IMR-90 (cell line): ENCODE measurements around the gene ARHGAP28.

Experiments used
- BHLHE40 ChIP-seq: fragments of 150-350 bp; IDR thresholded peaks from 2 replicates; pipeline ENCODE4 v1.6.1; 2016; ENCODE audit warnings: mild to moderate bottlenecking, low read depth, low read length
- CEBPB ChIP-seq: IDR thresholded peaks from 2 replicates; pipeline ENCODE4 v1.6.1; 2012; ENCODE audit warnings: low read depth, low read length, improper control_type of control experiment
- MAFK ChIP-seq: IDR thresholded peaks from 2 replicates; pipeline ENCODE4 v1.6.1; 2012; ENCODE audit warnings: low read depth, low read length, improper control_type of control experiment
- MAZ ChIP-seq: IDR thresholded peaks from 2 replicates; pipeline ENCODE4 v1.6.1; 2012; ENCODE audit warnings: low read depth, mild to moderate bottlenecking, low read length, improper control_type of control experiment, moderate library complexity, borderline replicate concordance
- MXI1 ChIP-seq: IDR thresholded peaks from 2 replicates; pipeline ENCODE4 v1.6.1; 2012; ENCODE audit warnings: low read depth, mild to moderate bottlenecking, low read length, moderate library complexity, borderline replicate concordance
- NFE2L2 ChIP-seq: fragments of 150-350 bp; IDR thresholded peaks from 2 replicates; pipeline ENCODE4 v1.6.1; 2016; ENCODE audit warnings: low read depth, mild to moderate bottlenecking, low read length
- POLR2A ChIP-seq: IDR thresholded peaks from 2 replicates; pipeline ENCODE4 v1.6.1; 2012; ENCODE audit warnings: mild to moderate bottlenecking, low read depth, low read length
- RAD21 ChIP-seq: IDR thresholded peaks from 2 replicates; pipeline ENCODE4 v1.6.1; 2012; ENCODE audit warnings: low read length, improper control_type of control experiment
- RCOR1 ChIP-seq: IDR thresholded peaks from 2 replicates; pipeline ENCODE4 v1.6.1; 2012; ENCODE audit warnings: mild to moderate bottlenecking, low read length, improper control_type of control experiment; ENCODE audit not compliant: insufficient replicate concordance
- SMC3 ChIP-seq: fragments of 150-350 bp; IDR thresholded peaks from 2 replicates; pipeline ENCODE4 v1.6.1; 2016; ENCODE audit warnings: low read depth, mild to moderate bottlenecking, antibody characterized with exemption, low read length, moderate library complexity
- TF ChIP-seq, protein P1 (sequence below): conservative IDR thresholded peaks from 2 replicates; pipeline ENCODE4 v1.5.1; 2012; ENCODE audit warnings: mild to moderate bottlenecking, low read depth, low read length, improper control_type of control experiment
- TF ChIP-seq, protein P2 (sequence below): fragments of 150-350 bp; IDR thresholded peaks from 2 replicates; pipeline ENCODE4 v1.6.1; 2017; ENCODE audit warnings: mild to moderate bottlenecking, antibody characterized with exemption, low read length, low read depth
- TF ChIP-seq, protein P3 (sequence below): fragments of 150-350 bp; IDR thresholded peaks from 2 replicates; pipeline ENCODE4 v1.6.1; 2016; ENCODE audit warnings: low read depth, mild to moderate bottlenecking, low read length, moderate library complexity, borderline replicate concordance

DNA sequence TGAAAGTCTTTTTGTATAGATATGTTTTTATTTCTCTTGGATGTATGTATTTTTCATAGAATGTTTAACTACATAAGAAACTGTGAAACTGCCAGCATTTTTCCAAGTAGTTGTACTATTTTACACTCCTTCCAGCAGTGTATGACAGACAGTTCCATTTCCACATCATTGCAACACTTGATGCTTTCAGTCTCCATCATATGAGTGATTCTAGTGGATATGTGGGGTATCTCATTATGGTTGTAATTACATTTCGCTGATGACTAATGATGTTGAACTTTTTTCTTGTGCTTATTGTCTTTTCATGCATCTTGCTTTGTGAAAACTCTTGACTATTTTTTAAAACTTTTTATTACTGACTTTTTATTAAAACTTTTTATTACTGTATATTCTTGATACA is 101.4 kb downstream of the ARHGAP28 start:
- no peak for TF ChIP-seq NFE2L2
- TF ChIP-seq, protein P1, sequence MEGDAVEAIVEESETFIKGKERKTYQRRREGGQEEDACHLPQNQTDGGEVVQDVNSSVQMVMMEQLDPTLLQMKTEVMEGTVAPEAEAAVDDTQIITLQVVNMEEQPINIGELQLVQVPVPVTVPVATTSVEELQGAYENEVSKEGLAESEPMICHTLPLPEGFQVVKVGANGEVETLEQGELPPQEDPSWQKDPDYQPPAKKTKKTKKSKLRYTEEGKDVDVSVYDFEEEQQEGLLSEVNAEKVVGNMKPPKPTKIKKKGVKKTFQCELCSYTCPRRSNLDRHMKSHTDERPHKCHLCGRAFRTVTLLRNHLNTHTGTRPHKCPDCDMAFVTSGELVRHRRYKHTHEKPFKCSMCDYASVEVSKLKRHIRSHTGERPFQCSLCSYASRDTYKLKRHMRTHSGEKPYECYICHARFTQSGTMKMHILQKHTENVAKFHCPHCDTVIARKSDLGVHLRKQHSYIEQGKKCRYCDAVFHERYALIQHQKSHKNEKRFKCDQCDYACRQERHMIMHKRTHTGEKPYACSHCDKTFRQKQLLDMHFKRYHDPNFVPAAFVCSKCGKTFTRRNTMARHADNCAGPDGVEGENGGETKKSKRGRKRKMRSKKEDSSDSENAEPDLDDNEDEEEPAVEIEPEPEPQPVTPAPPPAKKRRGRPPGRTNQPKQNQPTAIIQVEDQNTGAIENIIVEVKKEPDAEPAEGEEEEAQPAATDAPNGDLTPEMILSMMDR, result no peak
- TF ChIP-seq POLR2A, result no peak
- TF ChIP-seq BHLHE40, result no peak
- TF ChIP-seq, protein P2, sequence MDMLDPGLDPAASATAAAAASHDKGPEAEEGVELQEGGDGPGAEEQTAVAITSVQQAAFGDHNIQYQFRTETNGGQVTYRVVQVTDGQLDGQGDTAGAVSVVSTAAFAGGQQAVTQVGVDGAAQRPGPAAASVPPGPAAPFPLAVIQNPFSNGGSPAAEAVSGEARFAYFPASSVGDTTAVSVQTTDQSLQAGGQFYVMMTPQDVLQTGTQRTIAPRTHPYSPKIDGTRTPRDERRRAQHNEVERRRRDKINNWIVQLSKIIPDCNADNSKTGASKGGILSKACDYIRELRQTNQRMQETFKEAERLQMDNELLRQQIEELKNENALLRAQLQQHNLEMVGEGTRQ, result no peak
- no peak for TF ChIP-seq RAD21
- no peak for TF ChIP-seq SMC3
- TF ChIP-seq RCOR1, result no peak
- TF ChIP-seq, protein P3, sequence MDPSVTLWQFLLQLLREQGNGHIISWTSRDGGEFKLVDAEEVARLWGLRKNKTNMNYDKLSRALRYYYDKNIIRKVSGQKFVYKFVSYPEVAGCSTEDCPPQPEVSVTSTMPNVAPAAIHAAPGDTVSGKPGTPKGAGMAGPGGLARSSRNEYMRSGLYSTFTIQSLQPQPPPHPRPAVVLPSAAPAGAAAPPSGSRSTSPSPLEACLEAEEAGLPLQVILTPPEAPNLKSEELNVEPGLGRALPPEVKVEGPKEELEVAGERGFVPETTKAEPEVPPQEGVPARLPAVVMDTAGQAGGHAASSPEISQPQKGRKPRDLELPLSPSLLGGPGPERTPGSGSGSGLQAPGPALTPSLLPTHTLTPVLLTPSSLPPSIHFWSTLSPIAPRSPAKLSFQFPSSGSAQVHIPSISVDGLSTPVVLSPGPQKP, result no peak
- TF ChIP-seq MAFK, result no peak
- TF ChIP-seq MAZ, result no peak
- peak; percentile 9; the same call in 1 of the 2 replicates for TF ChIP-seq CEBPB
- no peak for TF ChIP-seq MXI1
